ENCODE results near the gene BCOR. TPM values are rescaled to one million over a fixed set of nuclear protein-coding genes. Genes with fewer than 3 reads are reported as not detected.

The BCOR gene
- total RNA-seq, 1 experiment from 2014 or later = 134 TPM

DNA sequence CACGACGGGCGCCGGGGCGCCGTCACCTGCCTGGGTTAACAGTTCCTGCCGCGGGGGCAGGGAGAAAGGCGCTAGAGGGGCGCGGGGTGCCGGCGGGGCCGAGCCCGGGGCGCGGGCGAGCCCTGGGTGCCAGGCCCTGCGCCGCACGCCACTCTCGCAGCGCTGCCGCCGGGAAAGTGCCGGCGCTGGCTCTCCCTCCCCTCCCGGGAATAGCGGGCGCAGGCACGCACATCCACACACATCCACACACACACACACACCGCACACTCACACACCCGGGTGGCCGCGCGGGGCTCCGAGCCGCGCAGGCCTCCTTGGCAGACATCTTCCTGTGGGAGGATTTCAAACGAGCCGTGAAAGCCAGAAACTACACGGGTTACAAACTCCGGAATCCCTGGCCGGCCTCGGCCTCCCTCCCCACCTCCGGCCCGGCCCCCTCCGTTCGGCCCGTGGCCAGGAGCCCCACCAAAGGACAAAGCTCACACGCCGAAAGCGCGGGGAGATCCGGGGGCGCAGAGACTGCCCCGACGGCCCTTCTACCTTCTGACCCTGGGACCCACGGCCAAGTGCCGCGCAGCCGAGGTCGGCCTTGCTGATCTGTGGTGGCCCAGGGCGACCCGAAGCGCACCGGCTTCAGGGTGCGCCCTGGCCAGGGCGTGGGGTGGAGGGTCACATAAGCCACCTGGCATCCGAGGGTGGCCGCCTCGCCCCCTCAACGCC lies 92.3 kb downstream of the BCOR start:
- TF ChIP-seq CTCF (conservative IDR thresholded peaks at IDR 0.05) = no peak
- Histone ChIP-seq H3T11ph (ENCODE audit: low read length) (no peak overlapping the region), H2AK5ac (ENCODE audit: insufficient read length, low read length) (no peak overlapping the region), H3K18ac (ENCODE audit: insufficient read length, low read depth, low read length) (no peak overlapping the region), H3K27ac (ENCODE audit: insufficient read length, low read depth, low read length) (no peak overlapping the region), H2BK12ac (ENCODE audit: insufficient read length, low read depth, low read length) (no peak overlapping the region), H3K56ac (ENCODE audit: insufficient read length, low read depth, low read length) (no peak overlapping the region), H3K79me1 (ENCODE audit: insufficient read depth, low read depth, low read length, poor library complexity, severe bottlenecking) (no peaks in the 10 kb centered on the region), H3K27me3 (ENCODE audit: insufficient read depth, low read length) (peaks cover 32% of the 10 kb centered on the region; the same call in 1 of the 2 replicates), H3K23me2 (ENCODE audit: insufficient read length, low read depth, low read length, poor library complexity, severe bottlenecking) (peaks cover 20% of the 10 kb centered on the region), H4K8ac (replicated peaks; ENCODE audit: insufficient read length, low read depth, low read length) (no peak overlapping the region), H3K79me2 (ENCODE audit: insufficient read depth, low read length) (no peaks in the 10 kb centered on the region), H3K9ac (ENCODE audit: extremely low read depth, insufficient read length, low read length) (no peak overlapping the region), H3K9me3 (ENCODE audit: control insufficient read depth, low read depth, low read length) (no peaks in the 10 kb centered on the region), H3K4ac (ENCODE audit: low read depth, low read length) (no peak overlapping the region), H3K4me1 (ENCODE audit: insufficient read depth, low read length) (peaks cover 14% of the 10 kb centered on the region), H2BK5ac (ENCODE audit: insufficient read length, low read length) (no peak overlapping the region), H4K91ac (ENCODE audit: insufficient read length, low read depth, low read length) (no peak overlapping the region), H3K23ac (ENCODE audit: insufficient read length, low read depth, low read length) (no peak overlapping the region), H2AFZ (ENCODE audit: low read length) (no peak overlapping the region), H2BK20ac (ENCODE audit: low read depth, low read length, poor library complexity, severe bottlenecking) (no peak overlapping the region), H2BK120ac (ENCODE audit: low read depth, low read length, poor library complexity, severe bottlenecking) (no peak overlapping the region), H4K20me1 (ENCODE audit: control insufficient read depth, insufficient read depth, insufficient read length) (no peaks in the 10 kb centered on the region), H3K4me2 (ENCODE audit: insufficient read depth, insufficient read length, low read length) (peak overlapping the region; percentile 81), H3K14ac (ENCODE audit: insufficient read depth, low read length) (peak overlapping the region; percentile 34; the same call in 1 of the 2 replicates), H4K5ac (ENCODE audit: insufficient read length, low read depth, low read length) (no peak overlapping the region), H2BK15ac (ENCODE audit: low read depth, low read length) (no peak overlapping the region)
- Mint-ChIP-seq H3K36me3 (ENCODE audit: insufficient read depth in 1 of 3, low read depth in 3 of 3) (peaks cover 4 to 8% (median 4%) of the 10 kb centered on the region in 3 experiments; a peak in 4 of 7 replicates), H3K4me3 (peak overlapping the region; percentile 65 to 85), H3K27me3 (ENCODE audit: low read depth) (peaks cover 88% of the 10 kb centered on the region), H3K4me1 (peaks cover 45 to 50% of the 10 kb centered on the region in 2 experiments), H3K9me3 (peaks cover 65% of the 10 kb centered on the region in 2 experiments), H3K27ac (no peak overlapping the region)
- peak; percentile 33 for DNase-seq
- no CpG with 5 or more reads among the region's 73 CpGs for WGBS (ENCODE audit: extremely low coverage, insufficient read length, low lambda C conversion rate)

Data from H9 (cell line).